Mesothelial cell of epicardium (in vitro differentiated cells): Measurements from ENCODE around the gene SMAP1. TPM values are rescaled to one million over a fixed set of nuclear protein-coding genes. Genes with fewer than 3 reads are reported as not detected.
A peak's percentile ranks its signal among the peaks of the same experiment; 100 is the strongest.

Source experiments
- DNase-seq, 2 experiments: peaks; one replicate each; pipeline ENCODE4 v3.0.0; 2021; ENCODE audit warnings: low spot score in 2 of 2; ENCODE audit not compliant: unreplicated experiment in 2 of 2
- H3K27ac Mint-ChIP-seq: 2 replicates; pipeline ENCODE4 v1.8.0; 2021; ENCODE audit warnings: mixed read lengths
- H3K27me3 Mint-ChIP-seq: 2 replicates; pipeline ENCODE4 v1.8.0; 2021; ENCODE audit warnings: low read depth, mixed read lengths
- H3K36me3 Mint-ChIP-seq: 2 replicates; pipeline ENCODE4 v1.8.0; 2021; ENCODE audit warnings: mixed read lengths
- H3K4me1 Mint-ChIP-seq: 2 replicates; pipeline ENCODE4 v1.8.0; 2021; ENCODE audit warnings: mixed read lengths
- H3K4me3 Mint-ChIP-seq: 2 replicates; pipeline ENCODE4 v1.8.0; 2021; ENCODE audit warnings: mild to moderate bottlenecking, moderate library complexity, mixed read lengths
- H3K9me3 Mint-ChIP-seq: 2 replicates; pipeline ENCODE4 v1.8.0; 2021; ENCODE audit warnings: mixed read lengths
- total RNA-seq: library from RNA; stranded (reverse); gene quantifications from 3 replicates; pipeline ENCODE4 v1.2.1, GENCODE V29; 2021
- TF ChIP-seq, protein P1 (sequence below): fragments of 200-600 bp; sonication (generic); IDR thresholded peaks from one replicate; pipeline ENCODE4 v1.5.0; 2021; ENCODE audit warnings: antibody characterized with exemption; ENCODE audit not compliant: unreplicated experiment

The SMAP1 gene
- total RNA-seq, 1 donor from 2014 or later, result 25.7 TPM

DNA sequence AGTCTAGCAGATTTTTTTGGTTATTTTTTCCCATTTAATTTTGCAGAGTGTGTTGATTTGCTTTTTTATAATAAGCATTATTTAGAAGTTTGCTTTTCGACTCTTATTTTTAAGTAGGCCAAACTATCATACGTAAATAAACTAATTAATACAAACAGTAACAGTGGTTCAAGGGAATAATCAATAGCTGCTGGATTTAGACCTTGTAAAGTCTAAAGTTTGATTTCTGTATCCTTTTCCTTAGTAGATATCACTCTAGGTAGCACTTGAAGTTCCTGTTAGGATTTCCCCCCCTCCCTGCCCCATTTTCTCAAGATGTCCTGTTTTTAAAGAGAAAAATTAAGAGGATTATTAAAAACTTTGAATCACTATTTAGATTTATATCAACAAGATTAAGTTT, 153.1 kb downstream of the SMAP1 start:
- TF ChIP-seq, protein P1, sequence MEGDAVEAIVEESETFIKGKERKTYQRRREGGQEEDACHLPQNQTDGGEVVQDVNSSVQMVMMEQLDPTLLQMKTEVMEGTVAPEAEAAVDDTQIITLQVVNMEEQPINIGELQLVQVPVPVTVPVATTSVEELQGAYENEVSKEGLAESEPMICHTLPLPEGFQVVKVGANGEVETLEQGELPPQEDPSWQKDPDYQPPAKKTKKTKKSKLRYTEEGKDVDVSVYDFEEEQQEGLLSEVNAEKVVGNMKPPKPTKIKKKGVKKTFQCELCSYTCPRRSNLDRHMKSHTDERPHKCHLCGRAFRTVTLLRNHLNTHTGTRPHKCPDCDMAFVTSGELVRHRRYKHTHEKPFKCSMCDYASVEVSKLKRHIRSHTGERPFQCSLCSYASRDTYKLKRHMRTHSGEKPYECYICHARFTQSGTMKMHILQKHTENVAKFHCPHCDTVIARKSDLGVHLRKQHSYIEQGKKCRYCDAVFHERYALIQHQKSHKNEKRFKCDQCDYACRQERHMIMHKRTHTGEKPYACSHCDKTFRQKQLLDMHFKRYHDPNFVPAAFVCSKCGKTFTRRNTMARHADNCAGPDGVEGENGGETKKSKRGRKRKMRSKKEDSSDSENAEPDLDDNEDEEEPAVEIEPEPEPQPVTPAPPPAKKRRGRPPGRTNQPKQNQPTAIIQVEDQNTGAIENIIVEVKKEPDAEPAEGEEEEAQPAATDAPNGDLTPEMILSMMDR, result no peak
- Mint-ChIP-seq H3K4me3 (no peak overlapping the region), H3K9me3 (peaks cover 8% of the 10 kb centered on the region), H3K36me3 (peaks cover 5% of the 10 kb centered on the region), H3K27me3 (no peaks in the 10 kb centered on the region), H3K27ac (no peak overlapping the region), H3K4me1 (peaks cover 9% of the 10 kb centered on the region)
- DNase-seq, result no peak

DNA sequence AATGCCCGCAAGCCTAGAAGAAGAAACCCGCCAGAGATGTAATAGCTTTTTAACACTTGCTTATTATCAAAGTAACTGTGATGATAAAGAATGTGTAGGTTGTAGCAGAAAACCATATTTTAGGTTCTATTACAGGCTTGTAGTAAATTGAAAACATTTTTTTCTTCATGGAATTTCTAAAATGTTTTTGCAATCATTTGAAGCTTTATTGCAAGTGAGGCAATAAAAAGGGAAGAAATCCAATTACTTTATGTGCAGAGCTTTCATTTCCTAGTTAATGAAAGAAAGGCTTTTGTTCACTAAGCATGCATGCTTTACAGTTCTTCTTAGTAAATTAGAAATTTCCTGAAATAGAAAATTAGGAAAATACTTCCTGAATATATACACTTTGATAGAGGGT, 154.1 kb downstream of the SMAP1 start:
- no peak for DNase-seq
- H3K4me3 Mint-ChIP-seq, result no peak overlapping the region
- peaks cover 9% of the 10 kb centered on the region for H3K4me1 Mint-ChIP-seq
- no peaks in the 10 kb centered on the region for H3K27me3 Mint-ChIP-seq
- peak overlapping the region; percentile 31 for H3K27ac Mint-ChIP-seq
- peaks cover 8% of the 10 kb centered on the region for H3K9me3 Mint-ChIP-seq
- TF ChIP-seq, protein P1, result no peak
- H3K36me3 Mint-ChIP-seq, result peaks cover 5% of the 10 kb centered on the region

DNA sequence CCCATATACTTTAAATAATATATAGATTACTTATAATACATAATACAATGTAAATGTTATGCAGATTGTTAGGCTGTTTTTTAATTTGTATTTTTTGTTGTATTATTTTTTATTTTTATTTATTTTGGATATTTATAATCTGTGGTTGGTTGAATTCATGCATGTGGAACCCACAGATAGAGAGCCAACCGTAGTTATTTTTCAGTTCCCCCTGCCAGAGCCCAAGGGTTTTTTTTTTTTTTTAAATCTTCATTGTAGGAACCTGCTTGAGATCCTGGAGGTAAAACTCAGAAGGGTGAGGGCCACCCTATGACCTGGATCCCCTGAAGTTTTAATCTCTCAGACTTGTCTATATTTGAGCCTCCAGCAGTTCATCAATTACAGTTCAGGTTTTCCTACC, 156.0 kb downstream of the SMAP1 start:
- Mint-ChIP-seq H3K9me3 (peaks cover 8% of the 10 kb centered on the region), H3K4me3 (no peak overlapping the region), H3K27me3 (no peaks in the 10 kb centered on the region), H3K27ac (no peak overlapping the region), H3K36me3 (peaks cover 5% of the 10 kb centered on the region), H3K4me1 (peaks cover 9% of the 10 kb centered on the region)
- TF ChIP-seq, protein P1, result no peak
- DNase-seq, result no peak

DNA sequence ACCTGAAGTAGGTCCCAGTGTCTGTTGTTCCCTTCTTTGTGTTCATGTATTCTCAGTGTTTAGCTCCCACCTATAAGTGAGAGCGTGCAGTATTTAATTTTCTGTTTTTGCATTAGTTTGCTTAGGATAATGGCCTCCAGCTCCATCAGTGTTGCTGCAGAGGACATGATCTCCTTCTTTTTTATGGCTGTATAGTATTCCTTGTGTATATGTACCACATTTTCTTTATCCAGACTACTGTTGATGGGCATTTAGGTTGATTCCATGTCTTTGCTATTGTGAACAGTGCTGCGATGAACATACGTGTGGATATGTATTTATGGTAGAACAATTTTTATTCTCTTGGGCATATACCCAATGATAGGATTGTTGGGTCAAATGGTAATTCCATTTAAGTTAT, 163.7 kb downstream of the SMAP1 start:
- DNase-seq, result no peak
- H3K27me3 Mint-ChIP-seq, result no peaks in the 10 kb centered on the region
- H3K9me3 Mint-ChIP-seq, result peaks cover 5% of the 10 kb centered on the region
- H3K4me3 Mint-ChIP-seq, result no peak overlapping the region
- no peak overlapping the region for H3K27ac Mint-ChIP-seq
- H3K4me1 Mint-ChIP-seq, result peaks cover 8% of the 10 kb centered on the region
- no peaks in the 10 kb centered on the region for H3K36me3 Mint-ChIP-seq
- TF ChIP-seq, protein P1, result no peak

DNA sequence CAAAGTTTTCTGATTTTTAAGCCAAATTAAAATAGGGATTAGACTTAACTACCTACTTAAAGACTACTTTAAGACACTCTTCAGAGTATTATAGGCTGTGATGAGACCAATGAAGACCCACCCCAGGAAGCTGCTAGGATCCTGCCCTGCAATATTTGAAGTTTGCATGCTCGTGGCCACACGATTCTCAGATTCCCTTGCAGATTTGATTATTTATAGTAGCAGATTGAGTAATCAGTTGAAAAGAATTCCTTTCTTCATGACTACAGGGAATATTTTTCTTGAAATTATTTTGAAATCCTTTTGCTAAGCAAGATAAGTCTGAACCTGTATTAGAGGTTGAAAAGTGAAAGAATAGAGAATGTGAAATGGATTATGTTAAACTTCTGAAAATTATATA, 166.8 kb downstream of the SMAP1 start:
- Mint-ChIP-seq H3K4me1 (peaks cover 21% of the 10 kb centered on the region), H3K4me3 (no peak overlapping the region), H3K9me3 (peaks cover 5% of the 10 kb centered on the region), H3K27me3 (no peaks in the 10 kb centered on the region), H3K27ac (no peak overlapping the region), H3K36me3 (no peaks in the 10 kb centered on the region)
- no peak for DNase-seq
- TF ChIP-seq, protein P1, result no peak

DNA sequence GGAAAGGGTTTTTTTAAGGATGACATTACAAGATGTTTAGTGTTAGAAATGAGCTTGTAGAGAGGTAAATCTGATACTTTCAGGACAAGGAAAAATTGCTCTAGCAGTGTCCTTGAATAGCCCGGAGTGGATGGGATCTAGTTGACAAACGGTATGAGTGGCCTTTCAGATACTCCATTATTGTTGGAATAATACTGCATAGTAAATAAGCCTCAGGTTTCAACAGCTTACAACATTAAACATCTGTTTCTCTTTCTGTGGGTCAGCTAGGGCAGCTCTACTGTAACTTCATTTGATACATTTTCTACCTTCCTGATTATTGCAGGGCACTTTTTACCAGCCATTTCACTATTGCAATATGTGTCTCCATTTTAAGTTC, 171.2 kb downstream of the SMAP1 start:
- H3K4me1 Mint-ChIP-seq, result peaks cover 26% of the 10 kb centered on the region
- no peaks in the 10 kb centered on the region for H3K9me3 Mint-ChIP-seq
- peak overlapping the region; percentile 76 for H3K27ac Mint-ChIP-seq
- TF ChIP-seq, protein P1, result no peak
- no peaks in the 10 kb centered on the region for H3K36me3 Mint-ChIP-seq
- H3K4me3 Mint-ChIP-seq, result no peak overlapping the region
- no peak for DNase-seq
- no peaks in the 10 kb centered on the region for H3K27me3 Mint-ChIP-seq
